Transverse colon (tissue), 4 donors: ENCODE results near the gene ENAM. TPM values are rescaled to one million over a fixed set of nuclear protein-coding genes. Genes with fewer than 3 reads are reported as not detected.

Experiments
- DNase-seq: peaks from one replicate; pipeline ENCODE4 v3.0.0-alpha.2; 2019
- H3K27ac ChIP-seq, 4 donors: fragments of 200-600 bp; sonication (generic); 2 replicates each; pipeline ENCODE4 v1.5.1; 2016 to 2018; ENCODE audit warnings: inconsistent platforms in 4 of 4
- H3K27me3 ChIP-seq: fragments of 200-600 bp; sonication (generic); 2 replicates; pipeline ENCODE4 v1.5.1; 2017; ENCODE audit warnings: inconsistent platforms
- H3K36me3 ChIP-seq, 4 donors: fragments of 200-600 bp; sonication (generic); 2 replicates each; pipeline ENCODE4 v1.5.1; 2017 to 2019; ENCODE audit warnings: inconsistent platforms in 4 of 4
- H3K4me1 ChIP-seq, 4 donors: fragments of 200-600 bp; sonication (generic); 2 replicates each; pipeline ENCODE4 v1.5.1; 2017 to 2020; ENCODE audit warnings: inconsistent platforms in 4 of 4
- H3K4me3 ChIP-seq, 4 donors: fragments of 200-600 bp; sonication (generic); 1 replicate in 1 of 4; 2 replicates in 3 of 4; pipeline versions ENCODE4 v1.5.1 to v1.6.1; 2017 to 2019; ENCODE audit warnings: inconsistent platforms in 4 of 4
- H3K9me3 ChIP-seq, 2 donors: fragments of 200-600 bp; sonication (generic); 2 replicates each; pipeline ENCODE4 v1.5.1; 2017 to 2019; ENCODE audit warnings: inconsistent platforms in 2 of 2
- CTCF ChIP-seq, 5 experiments: fragments of 200-600 bp in 3 of 5; fragments of 450-650 bp in 2 of 5; sonication (generic) in 3 of 5; IDR thresholded peaks; 1 replicate in 2 of 5; 2 replicates in 3 of 5; pipeline ENCODE4 v1.5.1; 2016 to 2017; ENCODE audit warnings: antibody characterized with exemption in 5 of 5, inconsistent platforms in 3 of 5, mild to moderate bottlenecking in 2 of 5, moderate library complexity in 1 of 5
- EP300 ChIP-seq: sonication (generic); formaldehyde crosslinking; IDR thresholded peaks from one replicate; pipeline ENCODE4 v1.6.1; 2017; ENCODE audit warnings: antibody characterized with exemption, low read depth
- POLR2A ChIP-seq: fragments of 450-650 bp; IDR thresholded peaks from one replicate; pipeline ENCODE4 v1.6.1; 2016; ENCODE audit warnings: antibody characterized with exemption, mild to moderate bottlenecking, moderate library complexity
- POLR2AphosphoS5 ChIP-seq, 3 donors: sonication (generic); formaldehyde crosslinking; IDR thresholded peaks; one replicate each; pipeline ENCODE4 v1.6.1; 2016; ENCODE audit warnings: antibody characterized with exemption in 3 of 3
- WGBS, 2 donors: methylation state at CpG; one replicate each; pipeline ENCODE4 v1.1.5; 2018; ENCODE audit warnings: low coverage in 1 of 2; 5-methylcytosine and 5-hydroxymethylcytosine counted together
- in situ Hi-C, 4 donors: fragments of 200-750 bp; cut with MboI; loops; one replicate each; pipeline versions ENCODE4 v1.15.0 to v1.15.1; 2017; ENCODE audit warnings: low sequenced_read_pairs in 3 of 4, low pct_ligation_motif_present in 1 of 4, low pct_unique_long_range_greater_than_20kb in 1 of 4
- intact Hi-C: fragments of 100-400 bp; cut with DNase I; formaldehyde crosslinking; loops from one replicate; pipeline ENCODE4 v1.15.1; 2023; ENCODE audit warnings: low total_unique reads
- total RNA-seq, 4 donors: library from RNA; depleted of rRNA; stranded (reverse); fragments of >200 nt; gene quantifications; one replicate each; pipeline ENCODE4 v1.1.0, GENCODE V29; 2016

Gene ENAM
- total RNA-seq, 4 donors from 2014 or later: not detected

DNA sequence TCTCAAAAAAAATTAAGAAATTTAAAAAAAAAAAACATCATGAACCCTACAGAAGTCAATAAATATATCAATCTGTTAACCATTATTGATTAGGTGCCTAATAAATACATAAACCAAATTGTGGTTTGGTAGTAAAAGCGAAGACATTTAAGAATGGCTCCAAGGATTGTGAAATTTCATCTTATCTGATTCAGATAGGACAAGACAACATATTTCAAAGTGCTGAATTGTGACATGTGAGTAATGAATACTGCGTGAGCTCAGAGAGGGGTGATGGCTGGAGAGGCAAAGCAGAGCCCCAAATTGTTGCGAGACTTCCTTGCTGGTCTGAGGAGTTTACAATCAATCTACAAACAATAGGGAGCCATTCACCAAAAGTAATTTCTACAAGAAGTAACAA lies 28.2 kb upstream of the ENAM start:
- Histone ChIP-seq H3K4me3 (no peak overlapping the region), H3K27ac (no peak overlapping the region), H3K27me3 (no peaks in the 10 kb centered on the region), H3K36me3 (no peaks in the 10 kb centered on the region), H3K9me3 (no peaks in the 10 kb centered on the region), H3K4me1 (no peaks in the 10 kb centered on the region)
- no peak for TF ChIP-seq CTCF (IDR thresholded peaks at IDR 0.05)
- in situ Hi-C loops (loop anchor here in 1 of 4 donors (25.0 kb wide), 1 partner anchor 1112 kb away; no protein-coding TSS in a partner anchor), intact Hi-C loops (no loop called here)
- DNase-seq: no peak
- WGBS, 2 donors: 71 to 83% methylated on average over 3 of the region's 3 CpGs

GRCh38 chr4:70600977-70601376 lies 27.6 kb upstream of the ENAM start:
- Histone ChIP-seq H3K27me3 (no peaks in the 10 kb centered on the region), H3K36me3 (no peaks in the 10 kb centered on the region), H3K4me3 (no peak overlapping the region), H3K9me3 (no peaks in the 10 kb centered on the region), H3K4me1 (no peaks in the 10 kb centered on the region), H3K27ac (no peak overlapping the region)
- DNase-seq: no peak
- TF ChIP-seq EP300: no peak
- 69 to 87% methylated on average over 5 of the region's 5 CpGs for WGBS, 2 donors
- intact Hi-C loops: no loop called here
- in situ Hi-C loops: loop anchor here in 1 of 4 donors (25.0 kb wide), 1 partner anchor 1111 kb away; no protein-coding TSS in a partner anchor

GRCh38 chr4:70601422-70602039 lies 27.0 kb upstream of the ENAM start:
- no peak overlapping the region for H3K27ac ChIP-seq
- no peak overlapping the region for H3K4me3 ChIP-seq
- H3K36me3 ChIP-seq: no peaks in the 10 kb centered on the region
- DNase-seq: peak; percentile 60
- intact Hi-C loops: no loop called here
- no peaks in the 10 kb centered on the region for H3K27me3 ChIP-seq
- no peaks in the 10 kb centered on the region for H3K4me1 ChIP-seq
- H3K9me3 ChIP-seq: no peaks in the 10 kb centered on the region
- WGBS, 2 donors: 34 to 38% methylated on average over 5 of the region's 5 CpGs
- no peak for TF ChIP-seq POLR2A
- peak; percentile 50 to 65 (median 64) for TF ChIP-seq CTCF (IDR thresholded peaks at IDR 0.05)
- in situ Hi-C loops: loop anchor here in 1 of 4 donors (25.0 kb wide), 1 partner anchor 1111 kb away; no protein-coding TSS in a partner anchor

DNA sequence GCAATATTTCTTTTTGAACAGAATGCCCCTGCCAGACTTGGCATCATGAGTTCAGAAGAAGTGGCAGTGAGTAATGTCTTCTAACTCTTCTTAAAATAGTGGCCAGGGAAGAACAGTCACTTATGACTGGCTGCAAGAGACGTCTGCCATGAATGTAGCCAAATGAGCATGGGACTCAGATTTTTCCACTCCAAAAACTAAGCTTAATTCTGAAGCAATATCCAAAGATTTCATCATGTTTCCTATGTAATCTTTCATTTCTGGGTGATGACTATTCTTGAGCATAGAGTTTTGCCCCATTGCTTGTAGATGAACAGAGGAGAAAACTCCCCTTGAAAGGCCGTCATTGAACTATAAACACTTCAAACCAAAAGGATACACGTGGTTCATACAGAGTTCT lies 24.7 kb upstream of the ENAM start:
- Histone ChIP-seq H3K4me1 (no peaks in the 10 kb centered on the region), H3K4me3 (no peak overlapping the region), H3K9me3 (no peaks in the 10 kb centered on the region), H3K36me3 (no peaks in the 10 kb centered on the region), H3K27ac (no peak overlapping the region), H3K27me3 (no peaks in the 10 kb centered on the region)
- intact Hi-C loops: no loop called here
- in situ Hi-C loops: loop anchor here in 1 of 4 donors (25.0 kb wide), 1 partner anchor 1108 kb away; no protein-coding TSS in a partner anchor
- 31 to 57% methylated on average over 3 of the region's 3 CpGs for WGBS, 2 donors
- TF ChIP-seq POLR2AphosphoS5 (IDR thresholded peaks at IDR 0.05) (no peak), CTCF (IDR thresholded peaks at IDR 0.05) (no peak), POLR2A (no peak), EP300 (no peak)
- no peak for DNase-seq

- in situ Hi-C loops (loop anchor here in 1 of 4 donors (25.0 kb wide), 1 partner anchor 1106 kb away; no protein-coding TSS in a partner anchor), intact Hi-C loops (no loop called here)
- no peak for DNase-seq
- no peak overlapping the region for H3K27ac ChIP-seq
- WGBS, 2 donors: 75 to 90% methylated on average over 1 to 8 of the region's 8 CpGs
- no peaks in the 10 kb centered on the region for H3K36me3 ChIP-seq
- no peaks in the 10 kb centered on the region for H3K9me3 ChIP-seq
- no peak overlapping the region for H3K4me3 ChIP-seq
- TF ChIP-seq EP300 (no peak), CTCF (IDR thresholded peaks at IDR 0.05) (no peak), POLR2A (no peak), POLR2AphosphoS5 (IDR thresholded peaks at IDR 0.05) (no peak)
- no peaks in the 10 kb centered on the region for H3K27me3 ChIP-seq
- no peaks in the 10 kb centered on the region for H3K4me1 ChIP-seq
Observed at GRCh38 chr4:70606459-70606858, 22.1 kb upstream of the ENAM start.
